K562 (cell line): ENCODE results near the gene HP. TPM values are rescaled to one million over a fixed set of nuclear protein-coding genes. Genes with fewer than 3 reads are reported as not detected.

Source experiments
- CREM ChIP-seq: IDR thresholded peaks from 2 replicates; pipeline ENCODE4 v1.6.1; 2014; ENCODE audit warnings: antibody characterized with exemption, low read depth
- HDGF ChIP-seq: fragments of 450-650 bp; IDR thresholded peaks from 2 replicates; pipeline ENCODE4 v1.6.1; 2016
- MAZ ChIP-seq, 2 experiments: fragments of 450-650 bp in 1 of 2; sonication (generic) in 1 of 2; formaldehyde crosslinking; IDR thresholded peaks in 1 of 2; conservative IDR thresholded peaks in 1 of 2; 2 replicates each; pipeline versions ENCODE4 v1.4.0 to v1.5.0; 2020; ENCODE audit warnings: mild to moderate bottlenecking in 1 of 2, missing genetic modification reagents in 1 of 2
- POU5F1 ChIP-seq: fragments of 150-350 bp; IDR thresholded peaks from 2 replicates; pipeline ENCODE4 v1.6.1; 2014; ENCODE audit warnings: borderline replicate concordance, low read length, low read depth, mild to moderate bottlenecking; ENCODE audit not compliant: partially characterized antibody
- REST ChIP-seq, 2 experiments: fragments of 450-650 bp; formaldehyde crosslinking in 1 of 2; IDR thresholded peaks; 2 replicates each; pipeline versions ENCODE4 v1.4.0 to v1.6.1; 2014 to 2020; ENCODE audit warnings: mild to moderate bottlenecking in 2 of 2, borderline replicate concordance in 1 of 2, low read depth in 1 of 2
- XRCC4 ChIP-seq: IDR thresholded peaks from one replicate; pipeline ENCODE4 v1.6.1; 2011; ENCODE audit not compliant: insufficient read depth, insufficient read length; ENCODE audit errors: extremely low read depth
- ZNF3 ChIP-seq: fragments of 250-450 bp; sonication (Bioruptor Pico); IDR thresholded peaks from 2 replicates; pipeline ENCODE4 v1.5.0; 2021; ENCODE audit warnings: mild to moderate bottlenecking, moderate library complexity
- ZSCAN29 ChIP-seq: fragments of 450-650 bp; IDR thresholded peaks from 2 replicates; pipeline ENCODE4 v1.6.1; 2017
- polyA plus RNA-seq, 8 experiments: library from polyadenylated mRNA; depleted of rRNA in 4 of 8; stranded (reverse) in 5 of 8; unstranded in 3 of 8; fragments of >200 nt; fragmentation: Nextera tagmentation in 2 of 8; fragmentation: Illumina TruSeq in 1 of 8; extraction: Ambion mirVana in 2 of 8; extraction: Trizol in 1 of 8; gene quantifications; 2 replicates each; pipeline versions ENCODE4 v1.2.1 to v1.2.3, GENCODE V29; 2011 to 2014; ENCODE audit warnings: inconsistent platforms in 1 of 8, missing spikeins in 1 of 8
- total RNA-seq, 7 experiments: library from RNA; depleted of rRNA in 6 of 7; stranded (reverse); fragments of >200 nt in 6 of 7; fragmentation: Illumina TruSeq in 2 of 7; extraction: Trizol in 2 of 7; gene quantifications; 2 replicates each; pipeline versions ENCODE4 v1.2.1 to v1.2.3, GENCODE V29; 2011 to 2021; ENCODE audit warnings: low replicate concordance in 1 of 7

Gene HP
- total and polyA plus RNA-seq, 9 of the 15 experiments (the other 6 are each of a cell fraction or from before 2014, with no cell fraction given): 0.04 to 8.7 TPM; not detected in 7

- TF ChIP-seq REST (IDR thresholded peaks at IDR 0.05; ENCODE audit: borderline replicate concordance) (peak; percentile 70; the same call in 1 of the 2 replicates), REST (CRISPR knock-in tag; IDR thresholded peaks at IDR 0.05; ENCODE audit: low read depth) (no peak), ZSCAN29 (no peak), CREM (0 out of 2 replicates have a peak, but pooled peaks have one; percentile 19), ZNF3 (CRISPR knock-in tag) (no peak), MAZ (CRISPR knock-in tag; conservative IDR thresholded peaks at IDR 0.05 in 1 of 2, IDR thresholded peaks at IDR 0.05 in 1 of 2) (no peak), XRCC4 (no peak), POU5F1 (no peak), HDGF (peak; percentile 55; the same call in 1 of the 2 replicates)
These were observed 12.4 kb downstream of the HP start (continued) for GRCh38 chr16:72066747-72067146.
